HepG2 (cell line): Measurements from ENCODE around the gene NLRC5. TPM values are rescaled to one million over a fixed set of nuclear protein-coding genes. Genes with fewer than 3 reads are reported as not detected.

Source experiments
- ATF6 ChIP-seq: sonication (generic); formaldehyde crosslinking; conservative IDR thresholded peaks from 2 replicates; pipeline ENCODE4 v1.4.0; 2020; ENCODE audit warnings: missing genetic modification reagents
- ATRX ChIP-seq: sonication (generic); formaldehyde crosslinking; IDR thresholded peaks from 2 replicates; pipeline ENCODE4 v1.4.0; 2020; ENCODE audit warnings: missing genetic modification reagents, borderline replicate concordance
- CREB3 ChIP-seq: sonication (generic); formaldehyde crosslinking; IDR thresholded peaks from 2 replicates; pipeline ENCODE4 v1.5.0; 2020; ENCODE audit warnings: missing genetic modification reagents
- DBP ChIP-seq: sonication (generic); formaldehyde crosslinking; IDR thresholded peaks from 2 replicates; pipeline ENCODE4 v1.4.0; 2020; ENCODE audit warnings: missing genetic modification reagents; ENCODE audit errors: not compliant biosample characterization
- FOXO4 ChIP-seq: sonication (generic); formaldehyde crosslinking; conservative IDR thresholded peaks from 2 replicates; pipeline ENCODE4 v1.8.1; 2023; ENCODE audit warnings: missing genetic modification reagents
- IRF2 ChIP-seq: IDR thresholded peaks from 2 replicates; pipeline ENCODE4 v1.6.1; 2018; ENCODE audit warnings: missing genetic modification reagents, missing compliant biosample characterization
- NFATC3 ChIP-seq: sonication (generic); formaldehyde crosslinking; IDR thresholded peaks from 2 replicates; pipeline ENCODE4 v1.5.1; 2020; ENCODE audit warnings: mild to moderate bottlenecking, missing genetic modification reagents
- SATB2 ChIP-seq: sonication (generic); formaldehyde crosslinking; IDR thresholded peaks from 2 replicates; pipeline ENCODE4 v1.5.0; 2020; ENCODE audit warnings: missing genetic modification reagents
- SOX13 ChIP-seq, 3 experiments: fragments of 450-650 bp in 1 of 3; sonication (generic) in 1 of 3; formaldehyde crosslinking in 1 of 3; IDR thresholded peaks in 2 of 3; conservative IDR thresholded peaks in 1 of 3; 2 replicates each; pipeline versions ENCODE4 v1.5.0 to v1.6.1; 2016 to 2020; ENCODE audit warnings: antibody characterized with exemption in 1 of 3, mild to moderate bottlenecking in 1 of 3, missing compliant biosample characterization in 1 of 3, missing genetic modification reagents in 1 of 3, moderate library complexity in 1 of 3
- TCF7L2 ChIP-seq: IDR thresholded peaks from 2 replicates; pipeline ENCODE4 v1.6.1; 2011; ENCODE audit warnings: mild to moderate bottlenecking, low read depth, low read length, moderate library complexity
- ZBTB7A ChIP-seq: sonication (generic); formaldehyde crosslinking; IDR thresholded peaks from 2 replicates; pipeline ENCODE4 v1.8.0; 2022; ENCODE audit warnings: mild to moderate bottlenecking, missing genetic modification reagents
- ZBTB7B ChIP-seq: sonication (generic); formaldehyde crosslinking; IDR thresholded peaks from 2 replicates; pipeline ENCODE4 v1.4.0; 2020; ENCODE audit warnings: missing genetic modification reagents
- ZFAT ChIP-seq: sonication (generic); formaldehyde crosslinking; conservative IDR thresholded peaks from 2 replicates; pipeline ENCODE4 v1.8.1; 2023; ENCODE audit warnings: missing genetic modification reagents, inconsistent platforms
- ZFP82 ChIP-seq: sonication (generic); formaldehyde crosslinking; IDR thresholded peaks from 2 replicates; pipeline ENCODE4 v1.5.1; 2020; ENCODE audit warnings: mild to moderate bottlenecking, missing genetic modification reagents, borderline replicate concordance
- ZNF564 ChIP-seq: sonication (generic); formaldehyde crosslinking; IDR thresholded peaks from 2 replicates; pipeline ENCODE4 v1.8.1; 2023; ENCODE audit warnings: mild to moderate bottlenecking, missing genetic modification reagents
- polyA plus RNA-seq, 8 experiments: library from polyadenylated mRNA; depleted of rRNA in 3 of 8; stranded (reverse) in 7 of 8; unstranded in 1 of 8; fragments of >200 nt; fragmentation: Illumina TruSeq in 4 of 8; extraction: Trizol in 4 of 8; gene quantifications; 2 replicates each; pipeline versions ENCODE4 v1.2.1 to v1.2.3, GENCODE V29; 2011 to 2016; ENCODE audit warnings: low read depth in 4 of 8, missing spikeins in 1 of 8, mixed read lengths in 1 of 8; ENCODE audit not compliant: insufficient read depth in 1 of 8
- total RNA-seq, 5 experiments: library from RNA; depleted of rRNA; stranded (reverse); fragments of >200 nt; fragmentation: Illumina TruSeq; extraction: Trizol; gene quantifications; 2 replicates each; pipeline ENCODE4 v1.2.3, GENCODE V29; 2016; ENCODE audit warnings: low read depth in 1 of 5
- TF ChIP-seq, protein P1 (sequence below), 2 experiments: sonication (generic) in 1 of 2; formaldehyde crosslinking in 1 of 2; IDR thresholded peaks; 2 replicates each; pipeline versions ENCODE4 v1.4.0 to v1.6.1; 2018 to 2020; ENCODE audit warnings: missing genetic modification reagents in 2 of 2, borderline replicate concordance in 1 of 2, low read depth in 1 of 2, mild to moderate bottlenecking in 1 of 2, missing biosample characterization in 1 of 2
- TF ChIP-seq, protein P2 (sequence below): sonication (generic); formaldehyde crosslinking; IDR thresholded peaks from 2 replicates; pipeline ENCODE4 v1.5.0; 2020; ENCODE audit warnings: missing genetic modification reagents, mild to moderate bottlenecking, borderline replicate concordance
- TF ChIP-seq, protein P3 (sequence below): IDR thresholded peaks from 2 replicates; pipeline ENCODE4 v1.6.1; 2012; ENCODE audit warnings: inconsistent platforms

The NLRC5 gene
- total and polyA plus RNA-seq, 2 of the 13 experiments (the other 11 are each of a cell fraction or from before 2014, with no cell fraction given): 6.3 to 12.7 TPM

GRCh38 chr16:56964243-56965148, 24.9 kb upstream of the NLRC5 start (continued):
- no peak for TF ChIP-seq ZBTB7A (CRISPR knock-in tag)
- TF ChIP-seq ZBTB7B (CRISPR knock-in tag): peak; percentile 46; the same call in 1 of the 2 replicates
- TF ChIP-seq, protein P1, sequence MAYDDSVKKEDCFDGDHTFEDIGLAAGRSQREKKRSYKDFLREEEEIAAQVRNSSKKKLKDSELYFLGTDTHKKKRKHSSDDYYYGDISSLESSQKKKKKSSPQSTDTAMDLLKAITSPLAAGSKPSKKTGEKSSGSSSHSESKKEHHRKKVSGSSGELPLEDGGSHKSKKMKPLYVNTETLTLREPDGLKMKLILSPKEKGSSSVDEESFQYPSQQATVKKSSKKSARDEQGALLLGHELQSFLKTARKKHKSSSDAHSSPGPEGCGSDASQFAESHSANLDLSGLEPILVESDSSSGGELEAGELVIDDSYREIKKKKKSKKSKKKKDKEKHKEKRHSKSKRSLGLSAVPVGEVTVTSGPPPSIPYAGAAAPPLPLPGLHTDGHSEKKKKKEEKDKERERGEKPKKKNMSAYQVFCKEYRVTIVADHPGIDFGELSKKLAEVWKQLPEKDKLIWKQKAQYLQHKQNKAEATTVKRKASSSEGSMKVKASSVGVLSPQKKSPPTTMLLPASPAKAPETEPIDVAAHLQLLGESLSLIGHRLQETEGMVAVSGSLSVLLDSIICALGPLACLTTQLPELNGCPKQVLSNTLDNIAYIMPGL (CRISPR knock-in tag; IDR thresholded peaks at IDR 0.05; ENCODE audit: borderline replicate concordance in 1 of 2, low read depth in 1 of 2): peak; percentile 81 to 90; a peak in 3 of 4 replicates
- no peak for TF ChIP-seq ZFP82 (CRISPR knock-in tag)
- TF ChIP-seq SOX13 (IDR thresholded peaks at IDR 0.05): peak; percentile 75; the same call in 1 of the 2 replicates
- TF ChIP-seq SOX13 (CRISPR knock-in tag; conservative IDR thresholded peaks at IDR 0.05 in 1 of 2, IDR thresholded peaks at IDR 0.05 in 1 of 2): peak in 1 of 2 experiments; percentile 77; a peak in 2 of 4 replicates
- TF ChIP-seq NFATC3: no peak
- no peak for TF ChIP-seq SATB2
- no peak for TF ChIP-seq CREB3 (CRISPR knock-in tag)
- TF ChIP-seq, protein P2, sequence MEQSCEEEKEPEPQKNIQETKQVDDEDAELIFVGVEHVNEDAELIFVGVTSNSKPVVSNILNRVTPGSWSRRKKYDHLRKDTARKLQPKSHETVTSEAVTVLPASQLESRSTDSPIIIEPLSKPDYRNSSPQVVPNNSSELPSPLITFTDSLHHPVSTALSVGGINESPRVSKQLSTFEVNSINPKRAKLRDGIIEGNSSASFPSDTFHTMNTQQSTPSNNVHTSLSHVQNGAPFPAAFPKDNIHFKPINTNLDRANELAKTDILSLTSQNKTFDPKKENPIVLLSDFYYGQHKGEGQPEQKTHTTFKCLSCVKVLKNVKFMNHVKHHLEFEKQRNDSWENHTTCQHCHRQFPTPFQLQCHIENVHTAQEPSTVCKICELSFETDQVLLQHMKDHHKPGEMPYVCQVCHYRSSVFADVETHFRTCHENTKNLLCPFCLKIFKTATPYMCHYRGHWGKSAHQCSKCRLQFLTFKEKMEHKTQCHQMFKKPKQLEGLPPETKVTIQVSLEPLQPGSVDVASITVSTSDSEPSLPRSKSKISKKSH: peak; percentile 49
- TF ChIP-seq, protein P3, sequence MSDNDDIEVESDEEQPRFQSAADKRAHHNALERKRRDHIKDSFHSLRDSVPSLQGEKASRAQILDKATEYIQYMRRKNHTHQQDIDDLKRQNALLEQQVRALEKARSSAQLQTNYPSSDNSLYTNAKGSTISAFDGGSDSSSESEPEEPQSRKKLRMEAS: peak; percentile 46
- no peak for TF ChIP-seq ATF6 (CRISPR knock-in tag)
- TF ChIP-seq ZFAT (CRISPR knock-in tag): no peak
- TF ChIP-seq IRF2 (CRISPR knock-in tag): peak; percentile 45
- no peak for TF ChIP-seq ATRX
- TF ChIP-seq TCF7L2: no peak
- TF ChIP-seq FOXO4 (CRISPR knock-in tag): no peak
- 0 out of 2 replicates have a peak, but pooled peaks have one; percentile 79 for TF ChIP-seq ZNF564 (CRISPR knock-in tag)
- no peak for TF ChIP-seq DBP
